Caco-2 (cell line): ENCODE data around the gene CCDC134. TPM values are rescaled to one million over a fixed set of nuclear protein-coding genes. Genes with fewer than 3 reads are reported as not detected.
"Not testable (repeated sequence)": the region's sequence is repeated elsewhere in the genome, so short reads cannot be mapped to it uniquely, and the experiment has no call there.

ENCODE experiments used
- BruUV-seq: library from RNA; stranded (reverse); fragments of 400-500 nt; replicated peaks from 2 replicates; lab custom pipeline; 2021; lab: Mats Ljungman, UMichigan
- CTCF ChIA-PET: fragments of 300-600 bp; sonication (Branson Sonifier 250); formaldehyde crosslinking; loops from one replicate; lab custom pipeline; 2022; ENCODE audit warnings: antibody characterized with exemption; lab: Charles Lee
- POLR2A ChIA-PET: fragments of 300-600 bp; sonication (Branson Sonifier 250); formaldehyde crosslinking; loops from one replicate; lab custom pipeline; 2022; ENCODE audit warnings: antibody characterized with exemption; lab: Charles Lee
- DNase-seq, 2 experiments: peaks; one replicate each; pipeline versions ENCODE4 v3.0.0 to v3.0.0-alpha.2; 2020 to 2022
- H3K27me3 ChIP-seq: replicated peaks from 2 replicates; pipeline ENCODE4 v1.6.0; 2011; ENCODE audit warnings: low read length; ENCODE audit not compliant: control insufficient read depth, insufficient read depth
- H3K36me3 ChIP-seq: 2 replicates; pipeline ENCODE4 v1.5.1; 2011; ENCODE audit warnings: low read length; ENCODE audit not compliant: control insufficient read depth, insufficient read depth
- H3K4me1 ChIP-seq: fragments of 250-450 bp; sonication (Bioruptor Pico); 2 replicates; pipeline ENCODE4 v1.5.1; 2020; ENCODE audit warnings: mild to moderate bottlenecking
- H3K4me3 ChIP-seq: 2 replicates; pipeline ENCODE4 v1.5.1; 2011; ENCODE audit warnings: low read depth, mild to moderate bottlenecking, control low read depth, low read length
- H3K9me3 ChIP-seq: fragments of 250-450 bp; sonication (Bioruptor Pico); 2 replicates; pipeline ENCODE4 v1.5.1; 2020; ENCODE audit warnings: mild to moderate bottlenecking, moderate library complexity
- H3K27ac Mint-ChIP-seq: one replicate; pipeline ENCODE4 v1.8.0; 2022; ENCODE audit warnings: mixed read lengths; ENCODE audit not compliant: unreplicated experiment
- H3K27me3 Mint-ChIP-seq: one replicate; pipeline ENCODE4 v1.8.0; 2022; ENCODE audit warnings: mixed read lengths; ENCODE audit not compliant: insufficient read depth, unreplicated experiment
- H3K36me3 Mint-ChIP-seq: one replicate; pipeline ENCODE4 v1.8.0; 2022; ENCODE audit warnings: mild to moderate bottlenecking, mixed read lengths; ENCODE audit not compliant: insufficient read depth, unreplicated experiment
- H3K4me1 Mint-ChIP-seq: one replicate; pipeline ENCODE4 v1.8.0; 2022; ENCODE audit warnings: low read depth, mixed read lengths; ENCODE audit not compliant: unreplicated experiment
- H3K4me3 Mint-ChIP-seq: one replicate; pipeline ENCODE4 v1.8.0; 2022; ENCODE audit warnings: mild to moderate bottlenecking, moderate library complexity, mixed read lengths; ENCODE audit not compliant: unreplicated experiment
- H3K9me3 Mint-ChIP-seq: one replicate; pipeline ENCODE4 v1.8.0; 2022; ENCODE audit warnings: mixed read lengths; ENCODE audit not compliant: unreplicated experiment
- CTCF ChIP-seq, 2 experiments: fragments of 200-600 bp in 1 of 2; IDR thresholded peaks; 1 replicate in 1 of 2; 2 replicates in 1 of 2; pipeline versions ENCODE4 v1.5.1 to v1.8.0; 2011 to 2022; ENCODE audit warnings: antibody characterized with exemption in 1 of 2, control low read depth in 1 of 2, inconsistent platforms in 1 of 2, low read depth in 1 of 2, low read length in 1 of 2, mild to moderate bottlenecking in 1 of 2, moderate library complexity in 1 of 2; ENCODE audit not compliant: insufficient read depth in 1 of 2, severe bottlenecking in 1 of 2, unreplicated experiment in 1 of 2
- intact Hi-C: fragments of 100-400 bp; cut with micrococcal nuclease; formaldehyde crosslinking; loops from one replicate; pipeline ENCODE4 v1.10.0; 2022; ENCODE audit not compliant: unreplicated experiment
- total RNA-seq: library from RNA; stranded (reverse); gene quantifications from 2 replicates; pipeline ENCODE4 v1.2.3, GENCODE V29; 2022

CCDC134 gene
- total RNA-seq, 1 experiment from 2014 or later, result 24.8 TPM

DNA sequence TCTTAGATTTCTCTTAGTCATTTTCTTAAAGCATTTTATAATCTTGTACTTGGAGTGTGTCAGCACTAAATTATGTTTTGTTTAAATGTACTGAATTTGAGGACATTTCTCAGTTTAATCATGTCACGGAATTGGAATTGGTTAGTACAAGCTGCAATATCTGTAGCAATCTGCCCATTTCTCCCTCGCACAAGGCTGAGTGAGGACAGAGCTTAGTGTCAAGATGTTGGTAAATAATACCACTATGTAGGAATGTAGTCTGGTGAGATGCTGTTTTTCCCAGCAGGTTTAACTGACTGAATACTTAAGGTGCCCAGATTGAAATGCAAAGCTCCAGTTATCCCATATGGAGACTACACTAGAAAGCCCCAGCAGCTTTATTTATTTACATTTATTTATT lies 63.0 kb downstream of the CCDC134 start:
- H3K9me3 ChIP-seq, result no peaks in the 10 kb centered on the region
- TF ChIP-seq CTCF (IDR thresholded peaks at IDR 0.05; ENCODE audit: insufficient read depth in 1 of 2, low read depth in 1 of 2, low read length in 1 of 2, severe bottlenecking in 1 of 2, unreplicated experiment in 1 of 2), result no peak
- H3K4me3 ChIP-seq, result no peak overlapping the region
- POLR2A ChIA-PET, result interaction anchor here (0.5 to 2.2 kb wide), 3 partner anchors 8 to 228 kb away, joined by 3 to 10 read pairs (median 4); partner anchors contain the start of gene SREBF2
- Mint-ChIP-seq H3K9me3 (no peaks in the 10 kb centered on the region), H3K4me1 (peaks cover 15% of the 10 kb centered on the region), H3K4me3 (no peak overlapping the region), H3K27me3 (no peaks in the 10 kb centered on the region), H3K27ac (no peak overlapping the region), H3K36me3 (peaks cover 44% of the 10 kb centered on the region)
- DNase-seq, result no peak
- no peaks in the 10 kb centered on the region for H3K27me3 ChIP-seq
- intact Hi-C loops, result no loop called here
- BruUV-seq, result no TSS peak
- CTCF ChIA-PET, result interaction anchor here (0.8 to 2.5 kb wide), 3 partner anchors 78 to 166 kb away, joined by 3 to 13 read pairs (median 4); no protein-coding TSS in a partner anchor
- peaks cover 15% of the 10 kb centered on the region; the same call in 1 of the 2 replicates for H3K4me1 ChIP-seq
- no peaks in the 10 kb centered on the region; the same call in 1 of the 2 replicates for H3K36me3 ChIP-seq

DNA sequence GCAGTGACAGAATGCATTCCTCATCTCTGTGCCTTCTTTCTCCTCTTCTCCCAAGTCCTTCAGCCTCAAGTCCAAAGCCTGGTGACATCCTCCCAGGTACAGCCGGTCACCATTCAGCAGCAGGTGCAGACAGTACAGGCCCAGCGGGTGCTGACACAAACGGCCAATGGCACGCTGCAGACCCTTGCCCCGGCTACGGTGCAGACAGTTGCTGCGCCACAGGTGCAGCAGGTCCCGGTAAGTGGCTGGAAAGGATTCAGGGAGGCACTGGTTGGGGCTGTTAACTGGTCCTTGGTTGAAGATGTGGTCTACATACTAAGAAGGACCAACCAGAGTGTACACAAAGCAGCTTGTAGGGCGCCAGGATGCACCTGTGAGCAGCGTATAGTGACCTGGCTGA lies 68.1 kb downstream of the CCDC134 start:
- no peak overlapping the region for H3K4me3 Mint-ChIP-seq
- H3K9me3 Mint-ChIP-seq, result no peaks in the 10 kb centered on the region
- peaks cover 7% of the 10 kb centered on the region for H3K4me1 Mint-ChIP-seq
- no peak for TF ChIP-seq CTCF (IDR thresholded peaks at IDR 0.05; ENCODE audit: insufficient read depth in 1 of 2, low read depth in 1 of 2, low read length in 1 of 2, severe bottlenecking in 1 of 2, unreplicated experiment in 1 of 2)
- H3K27me3 Mint-ChIP-seq, result no peaks in the 10 kb centered on the region
- no peak overlapping the region for H3K27ac Mint-ChIP-seq
- intact Hi-C loops, result no loop called here
- Histone ChIP-seq H3K4me3 (no peak overlapping the region), H3K9me3 (no peaks in the 10 kb centered on the region), H3K36me3 (peaks cover 6% of the 10 kb centered on the region; the same call in 1 of the 2 replicates), H3K4me1 (no peaks in the 10 kb centered on the region), H3K27me3 (no peaks in the 10 kb centered on the region)
- no TSS peak for BruUV-seq
- ChIA-PET POLR2A (no interaction called here), CTCF (no interaction called here)
- peaks cover 87% of the 10 kb centered on the region for H3K36me3 Mint-ChIP-seq
- DNase-seq, result no peak

- ChIA-PET POLR2A (interaction anchor here (0.7 kb wide), 1 partner anchor 77 kb away, joined by 3 read pairs; the partner anchor contains the start of gene CENPM), CTCF (interaction anchor here (0.7 kb wide), 1 partner anchor 25 kb away, joined by 3 read pairs; no protein-coding TSS in a partner anchor)
- H3K4me1 ChIP-seq, H3K27me3 ChIP-seq, H3K9me3 Mint-ChIP-seq, DNase-seq, H3K27ac Mint-ChIP-seq, H3K9me3 ChIP-seq, H3K4me3 ChIP-seq, intact Hi-C loops, BruUV-seq, H3K4me3 Mint-ChIP-seq, H3K27me3 Mint-ChIP-seq, H3K4me1 Mint-ChIP-seq: not testable (repeated sequence)
- peaks cover 10% of the 10 kb centered on the region for H3K36me3 ChIP-seq
- peaks cover 94% of the 10 kb centered on the region for H3K36me3 Mint-ChIP-seq
These were observed 69.6 kb downstream of the CCDC134 start for GRCh38 chr22:41870081-41870480.
